Putamen (tissue), 1 donor: ENCODE data around the gene ICOSLG.
"Not testable (repeated sequence)": the region's sequence is repeated elsewhere in the genome, so short reads cannot be mapped to it uniquely, and the experiment has no call there.

Source experiments
- DNase-seq: peaks from one replicate; pipeline ENCODE4 v3.0.0-alpha.2; 2016; ENCODE audit warnings: low spot score

ICOSLG gene

GRCh38 chr21:44176127-44176526 is 64.6 kb downstream of the ICOSLG start:
- DNase-seq: not testable (repeated sequence)

DNA sequence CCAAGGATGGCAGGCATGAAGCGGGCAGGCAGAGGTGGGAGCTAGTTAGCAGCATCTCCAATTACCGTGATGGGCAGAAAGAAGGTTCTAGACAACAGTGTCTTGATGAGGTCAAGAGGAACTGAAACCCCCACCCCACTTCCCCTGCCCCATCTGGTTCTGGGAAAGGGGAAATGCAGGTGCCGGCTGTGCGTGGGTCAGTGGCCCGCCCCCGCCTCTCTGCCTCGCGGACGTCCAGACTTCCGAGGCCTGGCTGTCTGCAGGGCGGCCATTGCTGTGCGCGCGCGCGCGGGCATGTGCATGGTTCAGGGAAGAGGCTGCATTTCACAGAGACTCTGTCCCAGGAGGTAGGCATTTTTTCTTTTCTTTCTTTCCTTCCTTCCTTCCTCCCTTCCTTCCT is 65.6 kb downstream of the ICOSLG start:
- DNase-seq: not testable (repeated sequence)
